Ureter (tissue), 1 donor: Measurements from ENCODE around the gene HOXB7. TPM values are rescaled to one million over a fixed set of nuclear protein-coding genes. Genes with fewer than 3 reads are reported as not detected.

Experiments used
- DNase-seq: peaks from one replicate; pipeline ENCODE4 v3.0.0-alpha.2; 2020; ENCODE audit warnings: low spot score
- total RNA-seq: library from RNA; stranded (reverse); gene quantifications from one replicate; pipeline ENCODE4 v1.2.4, GENCODE V29; 2023
- donor health status: DM: yes; HTN: yes; CAD: no.

Gene HOXB7
- 28.9 TPM for total RNA-seq

DNA sequence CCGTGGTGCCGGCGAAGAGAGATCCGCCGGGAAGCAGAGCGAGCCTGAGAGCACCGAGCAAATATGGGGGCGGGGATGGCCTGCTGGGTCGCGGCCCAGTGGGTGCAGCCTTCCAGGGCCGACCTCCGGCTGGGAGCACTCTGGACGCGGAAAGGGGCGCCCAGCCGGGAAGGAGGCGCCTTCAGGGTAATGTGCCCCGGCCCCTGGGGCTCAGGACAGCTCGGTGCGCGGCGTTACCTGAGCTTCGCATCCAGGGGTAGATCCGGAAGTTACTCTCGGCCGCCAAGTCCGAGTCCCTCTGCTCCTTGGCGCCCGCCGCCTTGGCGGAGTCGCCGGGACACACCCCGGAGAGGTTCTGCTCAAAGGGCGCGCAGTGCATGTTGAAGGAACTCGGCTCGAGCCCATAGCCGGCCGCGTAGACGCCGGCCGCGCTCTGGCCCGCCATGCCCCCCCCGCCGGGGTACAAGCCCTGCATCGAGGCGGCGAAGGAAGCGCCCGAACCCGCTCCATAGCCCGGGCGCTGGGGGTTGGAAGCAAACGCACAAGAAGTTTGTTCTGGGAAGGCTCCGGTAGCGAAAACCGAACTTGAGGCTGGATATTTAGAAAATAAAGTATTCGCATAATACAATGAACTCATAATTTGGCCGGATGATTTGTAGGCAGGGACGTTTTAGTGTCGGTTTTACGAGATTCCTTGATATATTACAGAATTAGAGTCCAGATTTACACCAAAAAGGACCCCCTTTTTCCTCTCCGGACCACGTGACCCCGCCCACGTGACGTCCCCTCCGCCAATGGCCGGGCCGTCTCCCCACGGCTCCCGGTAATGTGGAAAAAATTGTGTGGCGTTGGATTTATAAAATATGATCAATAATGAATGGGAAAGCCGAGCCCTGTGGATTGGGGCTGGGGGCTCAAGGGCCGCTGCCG, at the start of gene HOXB7:
HOXB7 (minus strand) TSS at position 736 of the 930 bp plus-strand sequence; CDS start at position 637, 99 bp downstream.
- peak; percentile 82 for DNase-seq

DNA sequence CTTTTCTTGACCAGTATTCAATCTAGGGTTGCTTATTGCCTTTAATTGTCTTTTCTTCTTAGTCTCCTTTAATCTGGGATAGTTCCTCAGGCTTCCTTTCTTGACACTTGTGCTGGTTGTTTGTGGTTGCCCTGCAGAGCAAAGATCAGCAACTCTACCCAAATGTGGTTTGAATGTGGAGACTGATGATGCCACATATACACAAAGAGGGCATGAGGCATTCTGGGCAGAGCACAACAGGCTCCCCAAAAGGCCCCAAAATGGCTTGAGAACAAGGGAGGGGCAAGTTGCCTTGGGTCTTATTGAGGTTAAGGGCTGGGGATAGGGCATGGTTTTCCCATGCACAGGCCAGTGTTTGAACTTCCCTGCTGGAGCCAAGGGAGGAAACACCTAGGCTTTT, 45.1 kb upstream of the HOXB7 start:
- DNase-seq = no peak

- no peak for DNase-seq
Observed at GRCh38 chr17:48649741-48650140, 38.9 kb upstream of the HOXB7 start.

- no peak for DNase-seq
Observed at GRCh38 chr17:48647963-48648245, 37.1 kb upstream of the HOXB7 start.

GRCh38 chr17:48647103-48647962, 36.5 kb upstream of the HOXB7 start:
- no peak for DNase-seq

- no peak for DNase-seq
Observed at GRCh38 chr17:48646183-48647102, 35.6 kb upstream of the HOXB7 start.

- DNase-seq = no peak
Observed at GRCh38 chr17:48645639-48646182, 34.9 kb upstream of the HOXB7 start.

DNA sequence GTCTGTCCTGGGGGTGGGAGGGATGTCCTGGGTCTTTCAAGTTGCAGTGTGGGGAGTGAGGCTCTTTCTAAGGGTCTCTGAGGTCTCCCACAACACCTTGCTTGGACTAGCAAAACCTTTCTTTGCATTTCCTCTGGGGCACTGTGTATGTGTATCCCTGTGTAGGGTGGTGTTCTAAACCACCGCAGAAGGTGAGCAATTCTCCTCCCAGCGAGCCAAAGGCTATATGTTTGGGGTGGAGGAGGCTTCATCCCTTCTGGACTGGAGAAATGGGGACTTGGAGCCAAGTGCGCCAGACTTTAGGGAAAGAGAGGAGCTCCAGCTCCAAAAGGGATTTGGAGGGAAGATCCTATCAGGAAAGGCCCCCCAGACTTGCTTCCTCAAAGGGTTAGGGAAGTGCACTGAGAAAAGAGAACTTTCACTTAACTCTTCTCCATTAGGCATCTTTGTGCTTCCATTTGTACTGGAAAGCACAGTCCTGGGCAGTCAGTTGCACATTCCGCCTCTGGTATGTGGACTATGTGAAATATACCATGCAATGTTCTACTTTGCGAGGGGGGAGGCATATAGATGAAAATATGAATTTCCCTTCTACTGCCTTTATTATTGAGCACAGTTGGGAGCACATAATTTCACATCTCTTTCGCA, 34.2 kb upstream of the HOXB7 start:
- no peak for DNase-seq

DNA sequence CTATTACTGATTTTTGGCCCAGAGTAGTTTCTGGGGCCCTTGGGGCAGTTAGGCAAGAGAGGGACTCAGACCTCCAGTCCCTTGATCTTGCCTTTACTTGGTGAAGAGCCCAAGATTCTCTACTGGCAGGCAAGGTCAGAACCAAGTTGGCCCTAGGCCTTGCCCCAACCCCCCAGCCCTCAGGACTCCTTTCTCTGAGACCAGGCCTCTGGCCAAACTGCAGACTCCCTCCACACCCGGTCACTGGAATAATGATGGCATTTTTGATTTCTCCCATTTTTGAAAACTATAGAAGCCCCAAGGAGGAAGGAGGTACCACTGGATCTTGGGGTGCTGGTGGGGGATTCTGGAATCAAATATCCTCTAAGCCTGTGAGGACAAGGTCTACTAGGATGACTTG, 33.3 kb upstream of the HOXB7 start:
- DNase-seq = no peak

GRCh38 chr17:48643697-48644012, 32.8 kb upstream of the HOXB7 start:
- no peak for DNase-seq

DNA sequence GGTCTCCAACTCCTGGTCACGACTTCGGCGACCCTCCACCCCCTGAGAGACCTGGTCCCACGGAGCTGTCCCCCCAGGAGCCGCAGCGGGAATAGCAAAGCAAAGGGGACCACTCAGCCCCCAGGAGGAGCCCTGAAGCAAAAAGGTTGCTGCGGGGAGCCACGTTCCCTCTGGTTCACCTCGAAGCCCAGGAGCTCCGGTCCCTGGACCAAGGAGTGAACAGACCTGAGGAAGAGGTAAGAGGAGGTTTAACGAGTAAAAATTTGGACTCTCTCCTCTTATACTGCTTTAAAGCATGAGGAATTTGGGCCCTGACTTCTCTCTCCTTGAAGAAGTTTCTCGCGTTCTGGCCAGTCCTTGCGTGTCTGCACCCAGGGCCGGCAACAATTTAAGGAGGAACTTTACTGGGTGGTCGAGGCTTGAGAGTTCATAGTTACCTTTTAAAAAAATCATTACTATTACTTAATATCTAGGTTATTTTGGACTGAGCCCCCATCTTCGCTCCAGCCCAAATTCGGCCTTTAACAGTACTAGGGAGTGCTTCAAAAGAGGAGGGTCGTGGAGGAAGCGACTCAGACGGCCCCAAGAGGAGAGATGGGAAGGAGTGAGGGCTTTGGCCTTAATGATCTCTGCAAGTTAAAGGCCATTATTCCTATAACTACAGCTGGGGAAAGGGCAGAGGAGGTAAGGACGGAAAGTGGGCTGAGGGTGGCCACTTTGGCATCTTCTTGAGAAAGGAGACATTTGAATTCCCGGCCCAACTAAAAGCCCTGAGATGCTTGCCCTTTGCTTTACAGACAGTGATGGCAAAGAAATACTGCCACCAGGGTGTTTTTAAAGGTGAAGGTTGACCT, 32.3 kb upstream of the HOXB7 start:
- DNase-seq = no peak

DNA sequence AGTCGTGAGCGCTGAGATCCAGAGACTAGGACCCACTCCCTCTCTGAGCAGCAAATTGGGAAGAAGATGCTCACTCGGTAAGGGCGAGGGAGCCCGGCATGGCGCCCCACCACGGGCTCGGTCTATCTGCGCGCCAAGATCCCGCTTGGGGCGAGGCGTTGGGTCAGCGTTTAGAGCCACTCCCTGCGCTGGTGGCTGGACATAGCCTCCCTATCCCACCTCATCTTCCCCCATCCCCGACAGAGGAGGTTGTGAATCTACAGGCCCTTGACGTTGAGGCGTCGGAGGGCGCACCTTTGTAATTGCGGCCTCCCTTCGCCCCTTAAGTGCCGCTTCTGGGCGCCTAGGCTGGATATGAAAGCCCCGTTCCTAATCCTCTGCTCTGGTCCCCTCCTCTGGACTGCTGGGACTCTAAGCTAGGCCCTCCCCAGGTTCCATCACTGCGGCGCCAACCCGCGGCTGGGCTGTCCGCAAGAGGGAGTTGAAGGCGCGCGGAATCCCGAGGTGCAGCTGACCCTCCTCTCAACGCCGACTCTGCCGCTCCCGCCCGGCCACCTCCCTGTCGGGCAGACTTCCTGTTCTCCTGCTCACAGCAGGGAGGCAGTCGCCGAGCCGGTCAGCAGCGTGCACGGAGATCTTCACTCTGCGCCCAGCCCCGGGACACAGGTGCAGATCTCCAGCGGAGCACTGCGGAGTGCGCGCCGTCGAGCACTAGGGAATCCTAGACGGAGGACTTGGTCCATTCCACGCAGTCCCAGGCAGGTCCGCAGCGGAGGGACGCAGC, 31.4 kb upstream of the HOXB7 start:
- DNase-seq = no peak

GRCh38 chr17:48641541-48642058, 30.8 kb upstream of the HOXB7 start:
- no peak for DNase-seq

GRCh38 chr17:48640858-48641180, 30.0 kb upstream of the HOXB7 start:
- DNase-seq = no peak

DNA sequence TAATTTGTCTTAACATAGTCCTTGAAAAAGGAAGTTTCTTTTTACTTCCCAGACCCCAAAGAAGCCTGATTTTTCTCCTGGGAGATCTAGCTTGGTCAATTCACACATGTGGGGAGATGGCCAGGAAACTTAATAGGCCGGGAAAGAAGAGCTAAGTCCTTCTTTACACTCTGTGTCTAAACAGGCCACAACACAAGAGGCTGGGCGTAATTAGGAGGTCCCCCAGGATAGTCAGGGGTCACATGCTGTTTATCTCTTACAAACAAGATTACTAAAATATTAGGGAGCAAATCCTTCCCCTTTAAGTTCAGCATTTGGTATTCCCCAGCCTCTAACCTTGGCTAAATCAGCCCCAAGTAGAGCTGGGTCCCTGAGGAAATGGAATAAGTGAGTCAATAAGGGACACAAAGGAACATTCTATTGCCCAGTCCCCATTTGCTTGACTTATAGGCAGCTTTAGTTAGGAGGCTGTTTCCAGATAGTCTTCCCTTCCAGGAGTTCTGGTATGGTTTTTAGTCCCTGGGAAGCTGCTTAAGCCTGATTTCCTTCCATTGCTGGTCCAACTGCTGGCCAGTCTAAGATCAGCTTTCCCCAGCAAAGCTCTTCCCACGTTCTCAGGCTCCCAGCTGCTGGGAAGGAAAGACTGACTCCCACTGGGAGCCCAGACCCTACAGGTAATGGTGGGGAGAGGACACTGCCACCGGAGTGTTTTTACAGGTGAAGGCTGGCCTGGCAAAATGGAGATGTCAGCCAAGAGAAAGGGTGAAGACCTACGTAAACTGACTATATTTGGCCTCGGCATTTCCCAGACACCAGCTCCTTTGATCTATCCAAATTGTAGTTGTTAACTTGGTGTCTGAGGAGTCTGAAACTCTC, 29.4 kb upstream of the HOXB7 start:
- no peak for DNase-seq

DNA sequence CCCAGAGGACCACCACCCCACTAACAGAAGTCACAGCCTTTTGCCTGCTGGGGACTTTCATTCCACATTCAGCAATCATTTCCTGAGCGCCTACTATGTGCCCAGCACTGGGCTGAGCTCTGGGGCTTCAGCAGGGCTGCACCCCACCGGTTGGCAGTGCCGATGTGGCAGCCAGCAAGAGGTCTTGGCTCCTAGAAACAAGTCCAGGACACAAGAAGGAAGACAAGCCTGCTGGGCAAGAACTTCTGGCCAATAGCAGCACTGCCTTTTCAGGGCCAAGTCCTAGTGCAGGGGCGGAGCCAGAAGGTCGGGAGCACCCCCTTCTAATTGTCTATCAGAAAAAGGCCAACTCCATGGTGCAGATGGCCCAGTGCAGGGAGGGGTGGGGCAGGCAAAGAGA, 28.3 kb upstream of the HOXB7 start:
- DNase-seq = no peak

- DNase-seq = no peak
Observed at GRCh38 chr17:48637323-48638260, 26.8 kb upstream of the HOXB7 start.
